Measurements from ENCODE around the gene OR7C2.
"Not testable (repeated sequence)": the region's sequence is repeated elsewhere in the genome, so short reads cannot be mapped to it uniquely, and the experiment has no call there.

OR7C2 gene

DNA sequence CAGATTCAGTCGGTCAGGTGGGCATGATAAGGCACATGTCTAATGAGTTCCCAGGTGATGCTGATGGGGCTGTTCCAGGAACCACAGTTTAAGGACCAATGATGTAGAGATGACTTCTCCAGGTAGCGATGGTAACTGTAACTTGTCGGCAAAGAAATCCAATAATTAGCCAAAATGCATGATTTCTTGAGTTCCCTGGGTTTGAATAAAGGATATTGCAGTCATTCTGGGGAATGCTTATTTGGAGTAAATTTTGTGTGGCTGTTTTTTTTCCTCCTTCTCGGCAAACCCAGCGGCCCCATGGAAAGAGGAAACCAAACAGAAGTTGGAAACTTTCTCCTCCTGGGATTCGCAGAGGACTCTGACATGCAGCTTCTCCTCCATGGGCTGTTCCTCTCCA, at the start of gene OR7C2:
Gene OR7C2 (plus strand): TSS at position 301 of the 400 bp plus-strand sequence. CDS start 0 bp downstream, at position 301.
- DNase-seq: no peak

DNA sequence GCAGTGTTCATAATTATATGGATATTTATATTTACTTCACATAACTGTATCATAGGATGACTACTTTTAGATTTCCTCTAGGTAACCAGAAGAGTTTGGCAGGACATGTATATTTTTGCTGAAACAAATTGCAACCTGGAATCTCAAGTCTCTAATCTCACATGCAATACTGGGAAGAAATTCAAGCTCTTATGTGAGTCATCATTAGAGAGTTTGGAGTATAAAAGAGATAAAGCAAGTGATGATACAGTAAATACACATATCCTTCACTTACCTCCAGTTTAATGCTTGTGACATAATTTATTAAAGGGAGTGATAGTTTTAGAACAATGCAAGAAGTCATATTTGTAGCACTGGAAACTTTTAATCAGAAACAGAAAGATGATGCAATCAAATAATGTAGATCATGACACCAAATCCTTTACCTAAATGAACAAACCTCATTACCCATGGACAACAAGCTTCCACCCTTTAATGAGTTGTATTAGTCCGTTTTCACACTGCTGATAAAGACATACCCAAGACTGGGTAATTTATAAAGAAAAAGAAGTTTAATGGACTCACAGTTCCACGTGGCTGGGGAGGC, 39.5 kb upstream of the OR7C2 start:
- DNase-seq: no peak

DNA sequence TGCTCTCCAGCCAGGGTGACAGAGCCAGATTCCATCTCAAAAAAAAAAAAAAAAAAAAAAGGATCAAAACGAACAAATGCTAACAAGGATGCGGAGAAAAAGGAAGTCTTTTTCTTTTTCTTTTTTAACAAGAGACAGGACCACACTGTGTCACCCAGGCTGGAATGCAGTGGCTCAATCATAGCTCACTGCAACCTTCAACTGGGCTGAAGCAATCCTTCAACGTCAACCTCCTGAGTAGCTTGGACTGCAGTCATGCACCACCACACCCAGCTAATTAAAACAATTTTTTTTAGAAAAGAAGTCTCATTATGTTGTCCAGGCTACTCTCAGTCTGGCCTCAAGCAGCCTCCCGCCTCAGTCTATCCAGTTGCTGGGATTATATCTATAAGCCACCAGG, 34.6 kb upstream of the OR7C2 start:
- no peak for DNase-seq

DNA sequence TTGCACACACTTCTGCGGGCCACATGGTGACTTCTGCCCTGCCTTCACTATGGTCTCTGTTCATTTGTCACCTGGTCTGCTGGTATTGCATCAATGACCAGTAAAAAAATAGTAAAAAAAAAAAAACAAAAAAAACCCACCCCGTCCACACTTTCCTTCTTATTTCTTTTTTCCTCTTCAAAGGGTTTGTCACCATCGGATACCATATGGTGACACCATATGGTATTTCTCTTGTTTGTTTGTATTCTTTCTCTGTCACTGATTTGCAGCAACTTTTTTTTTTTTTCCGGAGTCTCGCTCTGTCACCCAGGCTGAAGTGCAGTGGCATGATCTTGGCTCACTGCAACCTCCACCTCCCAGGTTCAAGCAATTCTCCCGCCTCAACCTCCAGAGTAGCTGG, 26.2 kb upstream of the OR7C2 start:
- no peak for DNase-seq

DNA sequence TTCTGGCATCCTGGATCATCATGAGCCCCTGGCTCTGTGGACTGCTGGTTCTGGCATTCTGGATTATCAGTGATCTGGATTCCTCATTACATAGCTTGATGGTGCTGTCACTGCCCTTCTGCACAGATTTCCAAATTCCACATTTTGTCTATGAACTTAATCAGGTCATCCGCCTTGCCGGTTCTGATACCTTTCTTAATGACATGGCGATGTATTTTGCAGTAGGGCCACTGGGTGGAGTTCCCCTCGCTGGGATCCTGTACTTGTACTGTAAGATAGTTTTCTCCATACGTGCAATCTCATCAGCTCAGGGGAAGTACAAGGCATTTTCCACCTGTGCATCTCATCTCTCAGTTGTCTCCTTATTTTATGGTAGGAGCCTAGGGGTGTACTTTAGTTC, 24.4 kb upstream of the OR7C2 start:
- DNase-seq: no peak

DNA sequence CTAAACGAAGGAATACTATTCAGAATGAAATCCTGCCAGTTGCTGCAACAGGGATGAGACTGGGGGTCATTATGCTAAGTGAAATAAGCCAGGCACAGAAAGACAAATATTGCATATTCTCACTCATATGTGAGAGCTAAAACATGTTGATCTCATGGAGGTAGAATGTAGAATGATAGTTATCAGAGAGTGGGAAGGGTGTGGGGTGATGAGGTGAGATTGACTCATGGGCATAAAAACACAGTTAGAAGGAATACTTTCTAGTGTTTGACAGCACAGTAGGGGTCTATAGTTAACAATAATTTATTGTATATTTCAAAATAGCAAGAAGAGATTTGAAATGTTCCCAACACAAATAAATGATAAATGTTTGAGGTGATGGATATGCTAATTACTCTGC, 7.8 kb upstream of the OR7C2 start:
- DNase-seq: no peak

DNA sequence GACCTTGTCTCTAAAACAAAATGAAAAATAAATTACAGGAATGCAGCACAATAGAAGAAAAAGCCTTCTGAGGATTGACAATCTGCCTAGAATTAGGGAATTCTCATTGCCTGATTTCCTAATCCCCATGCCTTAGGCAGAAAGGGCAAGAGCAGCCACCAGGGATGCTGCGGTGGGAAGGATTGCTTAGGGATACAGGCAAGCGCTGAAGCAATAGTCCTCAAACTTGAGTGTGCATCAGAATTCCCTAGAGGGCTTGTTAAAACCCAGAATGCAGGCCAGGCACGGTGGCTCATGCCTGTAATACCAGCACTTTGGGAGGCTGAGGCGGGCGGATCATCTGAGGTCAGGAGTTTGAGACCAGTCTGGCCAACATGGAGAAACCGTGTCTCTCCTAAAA, 1.0 kb upstream of the OR7C2 start:
- DNase-seq: no peak

DNA sequence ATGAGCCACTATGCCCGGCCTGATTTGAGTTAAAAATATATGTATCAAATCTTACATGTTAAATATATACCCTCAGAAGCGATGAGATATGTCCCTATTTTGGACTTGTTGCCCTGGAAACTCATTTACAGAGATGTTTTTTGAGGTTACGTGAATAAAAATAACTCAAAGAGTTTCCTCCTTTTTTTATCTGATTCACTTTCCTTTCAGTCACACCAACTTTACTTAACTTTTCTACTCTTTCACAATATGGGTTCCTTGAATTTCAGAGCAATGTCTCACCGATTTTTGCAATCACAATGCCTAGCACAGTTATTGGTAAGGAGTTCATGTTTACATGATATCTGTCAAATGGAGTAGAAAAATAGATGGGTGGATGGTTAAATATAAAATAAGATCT, 2.3 kb downstream of the OR7C2 start:
- no peak for DNase-seq

DNA sequence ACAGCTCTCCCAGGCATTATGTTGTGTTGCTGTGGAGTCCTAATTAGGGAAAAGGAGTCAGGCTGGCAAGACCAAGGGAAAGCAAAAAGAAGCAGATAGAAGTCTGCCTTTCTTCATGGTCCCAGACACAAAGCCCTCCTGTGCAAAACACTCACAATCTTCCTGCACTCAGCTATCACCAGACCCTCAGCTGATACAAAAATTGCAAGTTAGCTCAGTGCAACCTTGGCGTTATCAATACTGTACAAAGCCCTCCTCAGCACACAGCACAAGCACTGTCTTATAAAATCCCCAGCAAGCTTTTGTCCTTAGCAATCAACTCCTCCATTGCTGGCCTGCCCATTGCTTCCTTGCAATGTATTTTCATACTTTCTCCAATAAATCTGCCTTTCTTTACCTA, 3.2 kb downstream of the OR7C2 start:
- DNase-seq: no peak

DNA sequence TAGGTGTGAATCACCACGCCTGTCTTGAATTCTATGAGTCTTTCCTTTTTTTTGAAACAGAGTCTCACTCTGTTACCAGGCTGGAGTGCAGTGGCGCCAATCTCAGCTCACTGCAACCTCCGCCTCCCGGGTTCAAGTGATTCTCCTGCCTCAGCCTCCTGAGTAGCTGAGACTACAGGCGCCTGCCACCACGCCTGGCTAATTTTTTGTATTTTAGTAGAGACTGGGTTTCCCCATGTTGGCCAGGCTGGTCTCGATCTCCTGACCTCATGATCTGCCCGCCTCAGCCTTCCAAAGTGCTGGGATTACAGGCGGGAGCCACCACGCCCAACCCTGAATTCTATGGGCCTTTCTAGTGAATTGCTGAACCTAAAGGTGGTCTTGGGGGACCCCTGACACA, 8.1 kb downstream of the OR7C2 start:
- not testable (repeated sequence) for DNase-seq

DNA sequence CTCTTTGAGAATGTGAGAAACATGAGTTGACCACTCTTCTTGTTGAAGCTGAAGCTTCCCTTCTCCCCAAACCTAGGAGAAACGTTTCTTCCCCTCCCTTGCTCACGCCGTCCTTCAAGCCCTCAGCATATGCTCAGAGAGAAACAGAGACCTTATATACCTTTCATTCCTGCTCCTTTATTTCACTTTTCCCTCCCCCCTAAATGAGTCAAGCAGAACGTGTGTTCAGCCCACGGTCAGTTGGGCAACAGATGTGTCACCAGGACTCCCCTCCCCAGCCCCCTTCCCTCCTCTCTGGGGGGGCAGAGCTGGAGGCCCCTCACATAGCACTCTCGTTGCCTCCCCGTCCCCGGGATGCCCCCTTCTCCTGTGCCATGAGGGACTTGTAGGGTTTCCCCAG, 8.6 kb downstream of the OR7C2 start:
- DNase-seq: no peak

DNA sequence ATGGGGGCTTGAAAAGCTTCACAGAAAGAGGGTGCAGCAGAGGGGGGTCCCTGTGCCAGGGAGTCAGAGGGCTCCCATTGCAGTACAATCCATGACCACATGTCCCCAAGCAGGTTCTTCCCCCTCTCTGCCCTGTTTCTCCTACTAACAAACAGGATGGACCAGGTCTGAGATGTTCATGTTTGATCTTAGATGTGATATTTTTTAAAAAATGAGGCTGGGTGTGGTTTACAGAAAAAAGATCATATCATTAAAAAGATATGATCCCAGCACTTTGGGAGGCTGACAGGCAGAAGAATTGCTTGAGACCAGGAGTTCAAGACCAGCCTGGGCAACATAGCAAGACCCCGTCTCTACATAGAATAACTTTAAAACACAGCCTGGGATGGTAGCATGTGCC, 9.1 kb downstream of the OR7C2 start:
- no peak for DNase-seq

DNA sequence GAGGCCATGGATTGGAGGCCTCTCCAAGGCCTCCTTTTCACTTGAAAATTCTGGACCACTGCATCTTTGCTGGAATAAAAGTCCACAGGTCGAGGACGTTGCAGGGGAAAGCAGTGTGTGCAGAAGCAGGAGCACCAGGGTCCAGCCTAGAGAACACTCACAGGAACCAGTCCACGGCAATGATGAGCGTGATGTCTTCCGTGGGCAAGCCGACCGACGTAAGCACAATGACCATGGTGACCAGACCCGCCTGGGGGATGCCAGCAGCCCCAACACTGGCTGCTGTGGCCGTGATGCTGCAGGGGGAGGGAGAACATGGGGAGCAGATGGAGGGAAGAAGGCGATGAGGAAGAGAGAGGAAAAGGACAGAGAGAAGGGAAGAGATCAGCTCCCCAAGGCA, 11.5 kb downstream of the OR7C2 start:
- no peak for DNase-seq

DNA sequence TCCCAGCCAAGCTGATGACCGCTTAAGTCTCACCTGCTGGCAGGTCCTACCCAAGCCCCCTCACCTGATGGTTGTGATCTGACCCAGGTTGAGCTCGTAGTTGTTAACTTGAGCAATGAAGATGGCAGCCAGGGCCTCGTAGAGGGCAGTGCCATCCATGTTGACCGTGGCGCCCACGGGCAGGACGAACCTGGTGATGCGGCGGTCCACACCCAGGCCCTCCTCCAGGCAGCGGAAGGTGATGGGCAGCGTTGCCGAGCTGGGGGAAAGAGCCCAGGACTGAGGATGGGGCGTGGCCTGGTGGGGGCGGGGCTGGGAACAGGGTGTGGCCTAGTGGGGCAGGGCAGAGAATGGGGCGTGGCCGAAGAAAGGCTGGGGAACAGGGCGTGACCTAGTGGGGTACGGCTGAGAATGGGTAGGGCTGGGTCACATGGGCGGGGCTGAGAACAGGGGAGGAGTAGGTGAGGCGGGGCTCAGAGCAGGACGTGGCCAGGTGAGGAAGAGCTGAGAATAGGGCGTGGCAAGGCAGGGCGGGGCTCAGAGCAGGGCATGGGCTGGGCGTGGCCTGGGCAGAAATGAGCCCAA, 12.9 kb downstream of the OR7C2 start:
- DNase-seq: no peak

DNA sequence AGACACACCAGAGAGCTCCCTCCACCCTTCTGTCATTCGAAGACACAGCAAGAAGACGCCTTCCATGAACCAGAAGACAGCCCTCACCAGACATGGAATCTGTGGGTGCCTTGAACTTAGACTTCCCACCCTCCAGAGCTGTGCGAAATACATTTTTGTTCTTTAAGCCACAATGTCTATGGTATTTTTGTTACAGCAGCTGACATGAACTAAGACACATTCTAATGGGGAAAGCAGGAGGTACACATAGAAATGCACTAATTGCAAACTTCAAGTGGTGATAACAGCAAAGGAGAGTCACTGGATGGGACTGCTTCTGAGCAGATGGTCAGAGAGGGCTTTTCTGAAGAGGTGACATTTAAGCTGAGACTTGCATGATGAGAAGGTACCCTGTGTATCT, 16.2 kb downstream of the OR7C2 start:
- DNase-seq: no peak

DNA sequence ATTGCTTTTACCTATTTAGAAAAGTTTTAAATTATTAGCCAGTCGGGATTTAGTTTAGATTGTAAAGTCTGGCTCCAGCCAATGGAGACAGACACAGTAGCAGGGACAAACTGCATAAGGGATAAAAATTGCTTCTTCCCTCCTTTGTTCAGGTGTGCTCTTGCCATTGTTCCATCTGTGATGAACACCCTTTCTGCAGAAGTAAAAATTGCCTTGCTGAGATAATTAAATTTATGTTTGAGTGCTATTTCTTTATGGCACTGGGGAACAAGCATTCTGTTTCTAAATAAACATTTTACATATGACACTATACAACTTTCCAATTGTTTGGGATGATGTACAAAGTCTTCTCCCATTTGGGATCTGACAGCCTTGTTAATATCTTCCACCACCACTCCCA, 18.0 kb downstream of the OR7C2 start:
- no peak for DNase-seq

DNA sequence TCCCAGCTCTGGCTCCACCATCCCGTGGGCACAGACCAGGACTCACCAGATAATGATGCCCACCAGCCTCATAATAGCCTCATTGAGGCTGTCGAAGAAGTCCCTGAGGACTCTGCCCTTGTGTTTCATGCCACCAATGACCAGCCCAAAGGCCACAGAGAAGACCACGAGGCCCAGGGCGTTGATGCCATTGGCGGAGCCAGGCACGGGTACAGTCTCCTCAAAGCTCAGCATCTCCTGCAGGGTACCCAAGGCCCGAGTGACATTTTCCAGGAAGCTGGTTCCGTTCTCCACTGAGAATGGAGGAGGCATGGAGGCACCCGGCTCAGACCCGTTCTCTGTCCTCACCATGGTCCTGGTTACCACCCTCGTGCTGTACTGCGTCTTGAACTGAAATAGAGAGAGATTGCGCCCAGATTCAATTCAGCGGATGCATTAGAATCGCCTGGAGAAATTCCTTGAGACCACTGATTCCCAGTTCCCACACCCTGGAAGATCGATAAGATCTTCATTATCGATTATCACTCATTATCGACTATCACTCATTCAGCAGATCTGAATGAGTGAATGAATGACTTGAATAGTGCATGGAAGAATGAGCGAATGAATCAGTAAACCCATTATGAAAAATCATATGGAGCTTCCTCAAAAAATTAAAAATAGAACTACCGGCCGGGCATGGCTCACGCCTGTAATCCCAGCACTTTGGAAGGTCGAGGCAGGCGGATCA, 20.8 kb downstream of the OR7C2 start:
- no peak for DNase-seq

DNA sequence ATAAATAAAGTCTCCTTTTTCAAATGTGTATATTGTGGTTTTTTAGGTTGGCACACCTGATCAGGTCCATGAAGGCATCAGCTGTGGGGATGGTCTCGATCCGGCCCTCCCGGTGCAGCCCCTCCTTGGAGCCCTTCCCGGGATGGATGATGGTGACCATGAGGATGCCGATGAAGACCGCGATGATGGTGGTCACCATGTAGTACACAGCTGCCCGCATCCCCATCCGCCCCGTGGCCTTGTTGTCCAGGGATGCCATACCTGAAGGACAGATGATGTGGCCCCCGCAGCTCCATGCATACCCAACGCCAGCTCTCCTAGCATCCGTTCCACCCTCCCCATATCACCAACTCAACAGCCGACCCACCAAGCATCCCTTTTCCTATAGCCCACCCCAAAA, 27.0 kb downstream of the OR7C2 start:
- no peak for DNase-seq

DNA sequence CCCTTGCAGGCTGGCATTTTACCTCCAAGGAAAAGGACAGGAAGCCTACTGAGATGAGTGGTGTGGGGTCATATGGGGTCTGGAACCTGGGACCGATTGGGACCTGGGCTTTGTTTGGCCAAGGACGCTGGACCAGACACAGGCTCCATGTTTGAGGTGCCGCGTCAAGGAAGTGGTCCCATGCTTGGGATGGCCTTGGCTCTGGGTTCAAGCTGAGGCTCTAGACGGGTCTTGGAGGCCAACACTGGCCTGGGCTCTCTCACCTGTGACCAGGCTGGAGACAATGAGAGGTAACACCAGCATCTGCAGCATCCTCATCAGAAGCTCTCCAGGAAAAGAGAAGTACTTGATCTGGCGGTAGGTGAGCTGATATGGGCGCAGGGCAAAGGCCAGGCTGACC, 30.2 kb downstream of the OR7C2 start:
- DNase-seq: no peak

DNA sequence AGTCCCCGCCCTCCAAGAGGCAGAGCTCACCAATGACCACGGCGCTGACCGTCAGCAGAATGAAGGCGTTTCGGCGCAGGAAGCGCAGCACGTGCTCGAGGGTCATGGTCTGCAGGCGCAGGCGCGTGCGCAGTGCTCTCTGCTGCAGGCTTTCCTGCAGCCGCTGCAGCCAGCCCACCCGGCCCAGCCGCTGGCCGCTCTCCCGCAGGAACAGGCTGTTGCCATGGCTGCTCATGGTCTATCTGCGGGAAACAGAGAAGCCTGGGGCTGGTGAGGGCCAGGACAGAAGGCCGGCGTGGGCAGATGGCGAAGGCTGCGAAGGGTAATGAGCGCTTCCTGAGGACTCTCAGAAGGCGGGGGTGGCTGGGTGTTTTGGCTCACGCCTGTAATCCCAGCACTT, 31.4 kb downstream of the OR7C2 start:
- no peak for DNase-seq

DNA sequence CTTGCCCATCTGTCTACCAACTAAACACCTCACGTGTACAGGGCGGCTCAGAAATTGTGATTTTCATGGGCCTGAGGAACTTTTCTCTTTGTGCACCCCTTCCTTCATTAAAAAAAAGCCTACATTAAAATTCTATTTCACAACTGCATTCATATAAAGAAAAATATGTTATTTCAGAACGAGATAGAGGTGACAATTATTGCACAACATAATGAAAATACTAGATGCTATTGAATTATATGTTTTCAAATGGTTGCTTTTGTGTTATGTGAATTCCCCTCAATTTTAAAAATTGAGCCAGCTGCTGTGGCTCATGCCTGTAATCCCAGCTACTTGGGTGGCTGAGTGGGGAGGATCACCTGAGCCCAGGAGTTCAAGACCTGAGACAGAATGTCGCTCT, 33.2 kb downstream of the OR7C2 start:
- DNase-seq: no peak

DNA sequence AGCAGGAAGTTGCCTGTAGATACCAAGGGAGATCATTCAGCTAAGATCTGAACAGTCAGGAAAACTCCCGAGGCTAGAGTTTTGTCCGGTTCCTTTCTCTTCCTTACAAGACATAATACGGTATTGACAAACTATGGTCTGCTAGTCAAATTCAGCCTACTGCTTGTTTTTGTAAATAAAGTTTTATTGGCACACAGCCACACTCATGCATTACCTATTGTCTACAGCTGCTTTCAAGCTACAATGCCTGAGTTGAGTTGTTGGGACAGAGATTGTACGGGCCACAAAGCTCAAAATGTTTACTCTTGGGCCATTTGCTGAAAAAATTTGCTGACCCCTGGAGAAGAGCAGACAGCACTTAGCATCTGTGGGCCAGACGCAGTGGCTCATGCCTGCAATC, 35.8 kb downstream of the OR7C2 start:
- DNase-seq: no peak

DNA sequence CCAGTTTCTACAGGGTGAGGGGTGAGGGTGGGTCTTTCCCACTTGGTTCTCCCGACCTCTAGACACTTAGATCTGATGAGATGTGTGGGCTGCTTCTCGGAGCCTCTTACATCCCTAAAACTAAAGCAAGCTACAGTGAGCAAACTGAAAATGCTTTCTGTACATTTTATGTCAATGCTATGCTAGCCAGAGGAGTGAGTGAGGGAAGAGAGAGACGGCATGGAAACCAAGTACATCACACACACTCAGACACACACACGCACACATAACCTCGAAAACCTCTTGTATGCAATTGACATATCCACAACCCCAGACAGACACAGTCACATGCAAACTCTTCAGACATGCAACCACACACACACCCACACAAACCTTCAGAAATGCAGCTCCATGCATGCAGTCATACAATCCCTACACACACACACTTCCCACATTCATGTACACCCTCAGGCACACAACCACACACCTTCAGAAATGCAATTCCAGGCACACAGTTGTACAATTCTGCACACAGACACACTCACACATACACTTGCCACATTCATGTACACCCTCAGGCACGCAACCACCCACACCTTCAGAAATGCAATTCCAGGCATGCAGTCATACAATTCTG, 37.0 kb downstream of the OR7C2 start:
- no peak for DNase-seq

Data from fibroblast of upper back skin (primary cell).